ENCODE measurements around the gene PREX1. TPM values are rescaled to one million over a fixed set of nuclear protein-coding genes. Genes with fewer than 3 reads are reported as not detected.
A peak's percentile ranks its signal among the peaks of the same experiment; 100 is the strongest.

PREX1 gene
- polyA plus RNA-seq, 1 experiment: 1.3 TPM

GRCh38 chr20:48790473-48791003 lies 37.3 kb downstream of the PREX1 start:
- no peak for DNase-seq (ENCODE audit: low read depth)
- ChIA-PET CTCF (interaction anchor here (0.6 to 1.0 kb wide), 2 partner anchors 117 to 133 kb away, joined by 3 read pairs; no protein-coding TSS in a partner anchor), POLR2A (no interaction called here)
- no peaks in the 10 kb centered on the region for H3K27me3 ChIP-seq (ENCODE audit: control insufficient read depth, insufficient read depth, low read length)
- H3K4me3 ChIP-seq (ENCODE audit: low read depth, low read length): no peak overlapping the region
- no peak for TF ChIP-seq CTCF (IDR thresholded peaks at IDR 0.05; ENCODE audit: insufficient read depth, low read depth, low read length)
- no peaks in the 10 kb centered on the region for H3K36me3 ChIP-seq (ENCODE audit: control insufficient read depth, insufficient read depth, low read length)

- POLR2A ChIA-PET: no interaction called here
- CTCF ChIA-PET: interaction anchor here (0.6 to 1.1 kb wide), 3 partner anchors 117 to 133 kb away, joined by 3 read pairs; no protein-coding TSS in a partner anchor
Measured at GRCh38 chr20:48789781-48790472, 37.9 kb downstream of the PREX1 start.

DNA sequence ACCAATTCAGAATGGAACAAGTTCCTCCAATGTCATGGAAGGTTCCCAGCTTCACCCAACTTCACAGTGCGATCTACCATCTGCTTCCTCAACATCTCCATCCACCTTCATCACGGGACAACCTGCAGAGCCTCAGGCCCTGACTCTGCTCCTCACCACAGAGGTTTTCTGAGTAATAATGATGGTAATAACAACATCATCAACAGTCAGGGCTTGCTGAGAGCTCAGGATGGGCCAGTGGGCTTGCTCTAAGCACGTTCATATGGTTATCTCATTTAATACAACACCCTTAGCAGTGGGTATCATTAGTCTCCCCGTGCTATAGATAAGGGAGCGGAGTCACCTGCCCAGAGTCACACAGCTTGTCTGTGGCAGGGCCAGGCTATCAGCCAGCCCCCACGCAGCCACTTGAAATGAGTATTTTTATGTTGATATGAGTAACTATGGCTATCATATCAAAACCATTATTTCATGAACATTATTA lies 38.6 kb downstream of the PREX1 start:
- H3K4me3 ChIP-seq (ENCODE audit: low read depth, low read length): no peak overlapping the region
- ChIA-PET POLR2A (no interaction called here), CTCF (interaction anchor here (1.1 to 2.2 kb wide), 2 partner anchors 129 to 132 kb away, joined by 3 to 7 read pairs; no protein-coding TSS in a partner anchor)
- H3K27me3 ChIP-seq (ENCODE audit: control insufficient read depth, insufficient read depth, low read length): no peaks in the 10 kb centered on the region
- DNase-seq (ENCODE audit: low read depth): no peak
- H3K36me3 ChIP-seq (ENCODE audit: control insufficient read depth, insufficient read depth, low read length): no peaks in the 10 kb centered on the region
- no peak for TF ChIP-seq CTCF (IDR thresholded peaks at IDR 0.05; ENCODE audit: insufficient read depth, low read depth, low read length)

More at GRCh38 chr20:48789781-48790472, 37.9 kb downstream of the PREX1 start:
- no peak overlapping the region for H3K4me3 ChIP-seq (ENCODE audit: low read depth, low read length)
- no peaks in the 10 kb centered on the region for H3K27me3 ChIP-seq (ENCODE audit: control insufficient read depth, insufficient read depth, low read length)
- TF ChIP-seq CTCF (IDR thresholded peaks at IDR 0.05; ENCODE audit: insufficient read depth, low read depth, low read length): no peak
- no peak for DNase-seq (ENCODE audit: low read depth)
- no peaks in the 10 kb centered on the region for H3K36me3 ChIP-seq (ENCODE audit: control insufficient read depth, insufficient read depth, low read length)

DNA sequence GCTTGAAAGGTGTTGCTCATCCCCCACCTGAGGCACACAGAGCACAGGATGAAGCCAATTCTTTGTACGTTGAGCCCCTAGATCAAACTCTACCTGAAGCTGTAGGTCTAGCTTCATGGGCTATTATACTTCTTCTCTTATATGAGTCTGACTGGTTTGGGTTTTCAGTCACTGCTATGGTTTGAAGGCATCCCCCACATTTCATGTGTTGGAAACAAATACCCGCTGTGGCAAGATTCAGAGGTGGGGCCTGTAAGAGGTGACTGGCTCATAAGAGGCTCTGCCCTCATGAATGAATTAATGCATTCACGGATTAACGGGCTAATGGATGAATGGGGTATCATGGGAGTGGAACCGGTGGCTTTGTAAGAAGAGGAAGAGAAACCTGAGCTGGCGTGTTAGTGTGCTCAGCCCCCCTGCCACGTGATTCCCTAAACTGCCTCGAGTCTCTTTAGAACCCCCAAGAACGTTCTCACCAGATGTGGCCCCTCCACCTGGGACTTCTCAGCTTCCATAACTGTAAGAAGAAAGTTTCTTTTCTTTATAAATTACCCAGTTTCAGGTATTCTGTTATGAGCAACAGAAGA lies 39.2 kb downstream of the PREX1 start:
- no peaks in the 10 kb centered on the region for H3K36me3 ChIP-seq (ENCODE audit: control insufficient read depth, insufficient read depth, low read length)
- no peak overlapping the region for H3K4me3 ChIP-seq (ENCODE audit: low read depth, low read length)
- ChIA-PET POLR2A (no interaction called here), CTCF (interaction anchor here (0.9 to 2.2 kb wide), 4 partner anchors 94 to 131 kb away, joined by 3 to 7 read pairs (median 4); no protein-coding TSS in a partner anchor)
- no peak for TF ChIP-seq CTCF (IDR thresholded peaks at IDR 0.05; ENCODE audit: insufficient read depth, low read depth, low read length)
- DNase-seq (ENCODE audit: low read depth): no peak
- no peaks in the 10 kb centered on the region for H3K27me3 ChIP-seq (ENCODE audit: control insufficient read depth, insufficient read depth, low read length)

- H3K27me3 ChIP-seq (ENCODE audit: control insufficient read depth, insufficient read depth, low read length): no peaks in the 10 kb centered on the region
- TF ChIP-seq CTCF (IDR thresholded peaks at IDR 0.05; ENCODE audit: insufficient read depth, low read depth, low read length): no peak
- no peak overlapping the region for H3K4me3 ChIP-seq (ENCODE audit: low read depth, low read length)
- CTCF ChIA-PET: interaction anchor here (0.6 to 2.2 kb wide), 4 partner anchors 39 to 128 kb away, joined by 3 to 7 read pairs (median 4); no protein-coding TSS in a partner anchor
- no peaks in the 10 kb centered on the region for H3K36me3 ChIP-seq (ENCODE audit: control insufficient read depth, insufficient read depth, low read length)
- POLR2A ChIA-PET: no interaction called here
- peak; percentile 37 for DNase-seq (ENCODE audit: low read depth)
Measured at GRCh38 chr20:48787861-48788375, 39.9 kb downstream of the PREX1 start.

Data from BJ (cell line).